Measurements from ENCODE around the gene ST6GALNAC5.

DNA sequence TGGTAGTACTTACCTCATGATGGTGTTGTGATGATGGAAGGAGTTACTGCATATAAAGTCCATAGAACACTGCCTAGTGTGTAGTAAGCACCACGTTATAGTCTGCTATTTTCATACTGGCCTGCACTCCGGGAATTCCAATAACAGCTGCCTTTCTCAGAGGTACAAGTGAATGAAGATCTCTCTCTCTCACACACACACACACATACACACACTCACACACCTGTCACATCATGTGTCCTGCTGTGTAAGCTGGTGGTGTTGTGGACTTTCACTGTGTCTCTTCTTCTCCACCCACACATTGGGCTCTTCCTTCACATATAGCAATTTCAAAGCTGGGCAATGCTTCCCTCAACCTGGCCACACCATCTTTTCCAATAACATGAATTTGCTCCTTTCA is 33.4 kb upstream of the ST6GALNAC5 start:
- TF ChIP-seq, protein P1, sequence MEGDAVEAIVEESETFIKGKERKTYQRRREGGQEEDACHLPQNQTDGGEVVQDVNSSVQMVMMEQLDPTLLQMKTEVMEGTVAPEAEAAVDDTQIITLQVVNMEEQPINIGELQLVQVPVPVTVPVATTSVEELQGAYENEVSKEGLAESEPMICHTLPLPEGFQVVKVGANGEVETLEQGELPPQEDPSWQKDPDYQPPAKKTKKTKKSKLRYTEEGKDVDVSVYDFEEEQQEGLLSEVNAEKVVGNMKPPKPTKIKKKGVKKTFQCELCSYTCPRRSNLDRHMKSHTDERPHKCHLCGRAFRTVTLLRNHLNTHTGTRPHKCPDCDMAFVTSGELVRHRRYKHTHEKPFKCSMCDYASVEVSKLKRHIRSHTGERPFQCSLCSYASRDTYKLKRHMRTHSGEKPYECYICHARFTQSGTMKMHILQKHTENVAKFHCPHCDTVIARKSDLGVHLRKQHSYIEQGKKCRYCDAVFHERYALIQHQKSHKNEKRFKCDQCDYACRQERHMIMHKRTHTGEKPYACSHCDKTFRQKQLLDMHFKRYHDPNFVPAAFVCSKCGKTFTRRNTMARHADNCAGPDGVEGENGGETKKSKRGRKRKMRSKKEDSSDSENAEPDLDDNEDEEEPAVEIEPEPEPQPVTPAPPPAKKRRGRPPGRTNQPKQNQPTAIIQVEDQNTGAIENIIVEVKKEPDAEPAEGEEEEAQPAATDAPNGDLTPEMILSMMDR (IDR thresholded peaks at IDR 0.05; ENCODE audit: low read depth, low read length): no peak
- TF ChIP-seq POLR2A (IDR thresholded peaks at IDR 0.05; ENCODE audit: extremely low read depth, insufficient read length): no peak
